NCI-H1417 (cell line): ENCODE measurements around the gene PPARA.
"Not testable (repeated sequence)": the region's sequence is repeated elsewhere in the genome, so short reads cannot be mapped to it uniquely, and the experiment has no call there.

Experiments used
- DNase-seq, 3 experiments: peaks; one replicate each; lab custom pipeline; 2025; lab: John Stamatoyannopoulos, UW

Gene PPARA

GRCh38 chr22:46169628-46170027 is 19.3 kb downstream of the PPARA start:
- DNase-seq = no peak

DNA sequence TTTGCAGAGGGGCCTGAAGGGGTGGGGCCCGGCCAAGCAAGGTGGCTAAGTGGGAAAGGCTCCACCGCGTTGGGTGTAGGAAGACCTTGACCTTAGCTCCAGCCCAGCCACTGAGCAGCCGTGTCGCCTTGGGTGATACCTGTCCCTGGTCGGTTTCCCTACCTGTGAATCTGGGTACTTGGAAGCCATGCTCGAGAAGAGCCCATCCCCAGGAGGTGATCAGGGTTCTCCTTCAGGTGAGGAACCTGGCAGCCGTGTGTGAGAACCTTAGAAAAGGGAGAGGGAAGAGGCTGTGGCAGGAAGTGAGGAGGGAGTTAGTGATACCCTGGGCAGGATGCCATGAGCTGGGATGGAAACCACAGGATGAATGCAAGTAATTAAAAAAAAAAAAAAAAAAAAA is 21.6 kb downstream of the PPARA start:
- DNase-seq = no peak

DNA sequence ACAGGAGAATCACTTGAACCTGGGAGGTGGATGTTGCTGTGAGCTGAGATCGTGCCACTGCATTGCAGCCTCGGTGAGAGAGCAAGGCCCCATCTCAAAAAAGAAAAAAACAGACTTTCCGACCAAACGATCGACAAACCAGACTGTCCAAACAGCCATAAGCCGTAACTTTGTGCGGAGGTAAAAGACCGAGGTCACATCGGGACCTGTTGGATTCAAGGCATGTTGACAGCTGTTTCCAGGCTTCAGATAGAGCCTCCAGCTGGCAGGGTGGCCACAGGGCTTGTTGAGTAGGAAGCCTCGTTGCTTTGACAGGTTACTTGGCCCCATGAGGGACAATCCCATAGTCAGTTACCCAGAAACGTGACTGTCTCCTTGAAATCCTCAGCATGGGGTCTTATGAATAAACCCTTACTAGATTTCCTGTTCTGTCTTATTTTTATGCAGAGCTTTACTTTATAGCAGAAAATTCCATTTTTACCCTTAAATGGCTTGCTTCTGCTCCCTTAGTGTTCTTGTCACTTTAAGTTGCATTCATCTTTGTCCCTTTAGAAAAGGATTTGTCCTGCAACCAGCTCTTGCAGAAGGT is 22.3 kb downstream of the PPARA start:
- no peak for DNase-seq

DNA sequence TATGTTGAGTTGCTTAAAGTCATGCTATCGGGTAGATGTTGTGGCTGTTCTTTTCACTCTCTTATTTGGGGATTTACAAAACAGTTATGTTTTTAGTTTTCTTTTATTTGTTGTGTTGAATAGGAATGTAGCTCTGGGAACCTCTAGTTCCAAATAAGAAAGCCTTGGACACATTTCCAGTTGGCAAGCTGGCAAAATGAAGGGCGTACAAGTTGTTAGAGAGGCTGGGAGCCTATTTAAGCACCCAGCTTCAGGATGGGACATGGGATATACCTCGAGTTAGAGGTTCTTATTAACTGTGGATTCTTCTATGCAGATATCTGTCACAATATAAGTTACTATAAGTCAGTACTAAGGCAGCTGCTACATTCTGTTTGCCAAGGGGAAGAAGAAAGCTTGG is 22.8 kb downstream of the PPARA start:
- DNase-seq = no peak

- DNase-seq = no peak
These were observed 25.3 kb downstream of the PPARA start for GRCh38 chr22:46175631-46176030.

GRCh38 chr22:46176508-46177003 is 26.2 kb downstream of the PPARA start:
- no peak for DNase-seq

- DNase-seq = no peak
These were observed 28.6 kb downstream of the PPARA start for GRCh38 chr22:46178755-46179505.

GRCh38 chr22:46179748-46180147 is 29.4 kb downstream of the PPARA start:
- DNase-seq = no peak

DNA sequence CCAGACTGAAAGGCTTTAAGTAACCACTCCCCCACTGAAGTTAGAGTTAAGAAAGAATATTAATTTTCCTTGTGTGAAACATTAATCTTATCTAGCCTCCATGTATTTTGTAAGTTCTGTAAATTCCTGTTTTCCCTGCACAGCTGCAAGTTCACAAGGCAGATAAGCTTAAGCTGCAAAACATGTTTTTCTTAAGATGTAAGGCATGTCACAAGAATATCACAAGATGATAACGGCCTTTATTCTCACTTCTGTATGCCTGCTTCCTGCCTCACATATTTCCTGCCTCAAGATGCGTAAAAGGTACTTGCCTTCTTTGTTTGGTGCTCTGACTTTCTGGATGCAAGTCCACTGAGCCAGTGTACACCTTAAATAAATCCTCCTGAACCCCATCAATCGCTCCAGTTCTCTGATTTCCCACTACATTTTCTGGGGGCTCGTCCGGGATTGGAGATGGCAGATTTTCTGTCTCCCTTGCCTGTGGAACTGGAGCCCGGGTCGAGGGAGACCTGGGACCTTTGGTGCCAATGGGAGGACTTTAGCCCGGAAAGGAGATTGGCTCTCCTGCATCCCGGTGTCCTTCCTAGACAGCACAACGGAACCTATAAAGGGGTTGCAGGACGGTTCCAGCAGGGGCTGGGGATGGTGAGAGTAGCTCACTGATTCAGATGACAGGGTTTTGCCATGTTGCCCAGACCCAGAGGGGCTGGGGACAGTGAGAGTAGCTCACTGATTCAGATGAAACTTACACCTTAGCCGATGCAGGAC is 30.2 kb downstream of the PPARA start:
- no peak for DNase-seq

DNA sequence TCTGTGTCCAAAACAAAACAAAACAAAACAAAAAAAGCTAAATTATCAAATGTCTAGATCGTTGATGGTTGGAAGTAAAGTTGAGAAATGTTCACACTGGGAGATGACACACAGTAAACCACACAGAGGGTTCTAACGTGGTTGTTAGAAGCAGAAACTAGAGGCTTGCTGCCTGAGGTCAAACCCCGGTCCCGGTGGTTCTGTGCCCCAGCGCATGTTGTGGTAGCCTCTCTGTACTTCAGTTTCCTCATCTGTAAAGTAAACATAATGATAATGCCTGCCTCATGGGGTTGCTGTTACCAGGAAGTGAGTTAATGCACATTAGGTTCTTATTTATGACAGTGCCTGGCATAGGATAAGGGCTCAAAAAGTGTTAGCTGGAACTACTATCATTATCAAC is 33.4 kb downstream of the PPARA start:
- DNase-seq = no peak

DNA sequence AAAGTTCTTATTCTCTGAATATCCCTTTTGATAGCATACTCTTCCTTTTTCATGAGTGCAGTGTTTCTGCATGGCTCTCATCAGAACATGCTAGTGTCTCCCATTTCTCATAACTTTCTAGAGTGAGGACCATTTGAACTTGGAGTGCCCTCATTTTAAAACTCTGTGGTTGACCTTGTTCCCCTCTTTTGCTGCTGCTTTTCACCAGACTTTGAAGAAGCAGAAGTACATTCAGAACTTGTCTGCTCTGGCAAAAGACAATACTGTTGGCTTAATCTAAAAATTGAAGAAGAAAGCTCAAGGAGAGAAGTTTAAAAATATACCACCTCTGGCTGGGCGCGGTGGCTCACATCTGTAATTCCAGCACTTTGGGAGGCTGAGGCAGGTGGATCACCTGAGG is 35.0 kb downstream of the PPARA start:
- no peak for DNase-seq

- no peak for DNase-seq
These were observed 37.5 kb downstream of the PPARA start for GRCh38 chr22:46187862-46188261.

- DNase-seq = peak in 1 of 3 experiments; percentile 3
These were observed 42.1 kb downstream of the PPARA start for GRCh38 chr22:46192210-46192993.

DNA sequence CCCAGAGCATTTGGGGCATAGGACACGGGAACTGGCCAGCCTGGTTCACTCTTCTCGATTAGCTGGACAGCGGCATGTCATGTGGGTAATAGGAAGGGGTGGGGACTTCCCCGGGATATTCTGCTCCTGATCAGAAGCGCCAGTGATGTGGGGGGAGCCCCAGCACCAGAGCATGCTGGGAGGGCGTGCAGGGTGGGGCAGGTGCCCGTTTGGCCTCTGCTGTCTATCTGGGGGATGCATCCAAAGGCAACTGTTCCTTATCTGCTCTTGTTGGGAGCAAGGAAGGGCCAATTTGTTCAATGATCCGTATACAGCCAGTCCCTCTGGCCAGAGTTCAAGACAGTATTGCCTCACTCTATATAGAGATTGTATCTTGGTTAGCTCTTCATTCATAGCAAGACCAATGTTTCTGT is 43.6 kb downstream of the PPARA start:
- no peak for DNase-seq

DNA sequence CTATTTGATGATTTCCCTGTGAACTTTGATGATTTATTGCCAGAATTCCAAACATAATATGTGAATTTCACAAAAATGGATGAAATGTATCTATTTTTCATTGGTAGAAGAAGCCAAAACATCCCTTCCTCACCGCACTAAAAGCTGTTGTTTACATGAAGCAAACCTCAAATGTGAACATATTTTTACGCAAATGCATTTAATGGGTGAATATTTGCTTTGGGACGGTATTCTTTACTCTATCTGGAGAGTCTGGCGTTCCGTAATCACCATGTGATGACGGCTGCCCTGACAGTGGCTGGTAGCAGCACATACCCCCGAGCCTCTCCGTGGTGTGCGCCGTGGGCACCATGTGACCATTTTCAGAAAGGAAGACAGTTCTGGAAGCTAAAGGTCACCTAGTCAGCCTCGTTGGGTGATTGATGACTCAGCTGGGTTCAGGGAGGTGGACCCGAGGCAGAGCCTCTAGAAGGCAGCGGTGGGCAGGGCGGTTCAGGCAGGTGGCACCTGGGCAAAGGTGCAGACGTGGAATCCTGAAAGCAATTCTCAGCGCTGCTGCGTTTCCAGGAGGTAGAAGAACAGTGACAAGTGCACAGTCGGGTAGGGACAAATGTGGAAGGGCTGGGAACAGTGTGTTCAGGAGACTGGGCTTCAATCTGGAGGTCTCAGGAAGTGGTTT is 45.3 kb downstream of the PPARA start:
- no peak for DNase-seq

GRCh38 chr22:46196278-46196677 is 46.0 kb downstream of the PPARA start:
- no peak for DNase-seq

- DNase-seq = no peak
These were observed 47.9 kb downstream of the PPARA start for GRCh38 chr22:46198274-46198673.

DNA sequence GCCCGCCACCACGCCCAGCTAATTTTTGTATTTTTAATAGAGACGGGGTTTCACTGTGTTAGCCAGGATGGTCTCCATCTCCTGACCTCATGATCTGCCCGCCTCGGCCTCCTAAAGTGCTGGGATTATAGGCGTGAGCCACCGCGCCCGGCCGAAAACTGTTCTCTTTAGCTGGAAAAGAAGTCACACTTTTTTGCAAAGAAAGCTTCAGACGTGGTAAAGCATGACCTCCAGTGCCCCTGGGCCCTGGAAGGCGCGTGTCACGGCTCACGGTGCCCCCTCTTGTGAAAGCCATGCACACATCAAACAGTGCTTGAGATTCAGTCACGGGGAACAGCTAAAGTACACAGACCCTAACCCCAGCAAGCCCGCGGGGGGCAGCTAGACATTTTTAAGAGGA is 48.5 kb downstream of the PPARA start:
- not testable (repeated sequence) for DNase-seq

DNA sequence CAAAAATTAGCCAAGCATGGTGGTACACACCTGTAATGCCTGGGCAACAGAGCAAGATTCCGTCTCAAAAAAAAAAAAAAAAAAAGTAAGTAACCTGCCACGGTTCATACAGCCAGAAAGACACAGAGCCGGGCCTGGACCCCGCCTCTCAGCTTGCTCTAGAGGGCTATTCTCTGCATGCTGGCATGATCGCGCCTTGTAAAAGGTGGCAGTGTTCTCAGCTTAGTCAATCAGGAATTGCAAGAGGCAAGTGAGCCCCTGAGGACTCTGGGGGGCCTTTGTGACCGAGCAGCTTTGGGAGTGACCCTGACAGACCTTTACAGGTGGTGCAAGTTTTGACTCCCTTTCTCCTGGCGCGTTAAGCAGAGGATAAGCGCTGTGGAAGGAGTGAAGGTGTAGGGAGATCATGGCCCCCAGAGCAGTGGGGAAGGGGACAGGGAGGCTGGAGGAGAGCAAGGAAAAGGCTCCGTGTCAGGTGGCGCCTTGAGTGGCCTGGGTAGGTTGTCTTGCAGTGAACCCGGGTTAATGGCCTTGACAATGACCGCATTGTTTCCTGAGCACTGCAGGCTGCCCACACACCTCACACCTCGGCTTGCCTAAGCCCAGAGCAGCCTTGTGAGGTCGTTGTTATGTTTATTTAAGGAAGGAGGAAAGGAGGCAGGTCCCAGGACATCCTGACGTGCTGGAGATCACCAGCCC is 50.9 kb downstream of the PPARA start:
- no peak for DNase-seq

DNA sequence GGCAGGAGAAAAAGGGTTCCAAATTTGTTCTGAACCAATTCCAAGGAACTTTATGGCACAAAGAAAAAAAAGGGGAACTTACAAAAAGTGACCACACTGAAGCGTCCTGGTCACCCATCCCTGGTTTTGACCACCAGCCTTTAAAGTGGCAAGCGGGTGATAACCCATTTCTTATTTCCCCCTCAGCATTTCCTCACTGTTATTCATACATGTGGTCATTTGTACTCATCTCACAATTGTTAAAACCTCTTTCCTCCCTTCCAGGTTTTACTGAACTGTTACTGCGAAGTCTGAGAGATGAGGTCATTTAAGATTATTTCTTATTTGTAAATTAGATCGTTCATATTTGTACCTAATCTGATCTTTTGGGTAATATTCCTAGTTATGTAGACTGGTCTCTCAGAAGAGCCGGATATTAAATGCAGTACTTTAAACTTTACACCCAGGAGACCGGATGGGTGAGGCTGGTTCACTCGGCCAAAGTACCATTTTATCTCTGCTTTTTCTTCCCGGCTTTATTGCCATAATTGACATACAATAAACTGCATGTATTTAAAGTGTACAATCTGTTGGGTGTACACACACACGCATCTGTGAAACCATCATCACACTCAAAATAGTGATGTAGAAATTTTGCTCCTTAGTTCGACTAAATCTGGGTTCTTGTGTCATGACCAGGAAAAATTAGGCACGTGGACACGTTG is 52.7 kb downstream of the PPARA start:
- DNase-seq = no peak
